Measurements from ENCODE around the gene PRSS8. TPM values are rescaled to one million over a fixed set of nuclear protein-coding genes. Genes with fewer than 3 reads are reported as not detected.

The PRSS8 gene
- total RNA-seq, 1 experiment from 2014 or later = 0.15 TPM

GRCh38 chr16:31127182-31127581 is 8.3 kb downstream of the PRSS8 start:
- DNase-seq (ENCODE audit: low read depth, low spot score) (no peak), ATAC-seq (no peak)
- no peak for TF ChIP-seq TCF7L2 (IDR thresholded peaks at IDR 0.05; ENCODE audit: low read depth, low read length)
- no peak for TF ChIP-seq CTCF (IDR thresholded peaks at IDR 0.05)
- no peak for TF ChIP-seq SIN3A (IDR thresholded peaks at IDR 0.05; ENCODE audit: borderline replicate concordance, insufficient read depth, low read depth, low read length)
- no peak for TF ChIP-seq POLR2AphosphoS5 (IDR thresholded peaks at IDR 0.05; ENCODE audit: low read depth, low read length)
- no TSS peak for BruUV-seq (replicated peaks)
- intact Hi-C loops (cut with micrococcal nuclease; ENCODE audit: unreplicated experiment) (no loop called here), in situ Hi-C loops (cut with HindIII; ENCODE audit: low pct_unique_long_range_greater_than_20kb, low sequenced_read_pairs) (no loop called here)
- ChIA-PET CTCF (no interaction called here), POLR2A (interaction anchor here (1.7 kb wide), 1 partner anchor 9 kb away, joined by 4 read pairs; the partner anchor contains the start of gene KAT8)
- no peak overlapping the region for H3K27ac ChIP-seq (ENCODE audit: low read length)
- no peaks in the 10 kb centered on the region for H3K9me3 ChIP-seq (ENCODE audit: control insufficient read depth, insufficient read depth, low read depth, low read length)
- H3K4me3 ChIP-seq (ENCODE audit: low read depth in 2 of 2, low read length in 2 of 2) = no peak overlapping the region
- H3K27me3 ChIP-seq (ENCODE audit: control insufficient read depth, insufficient read depth, low read length) = no peaks in the 10 kb centered on the region
- H3K36me3 ChIP-seq (ENCODE audit: control insufficient read depth, insufficient read depth, low read length) = no peaks in the 10 kb centered on the region
- H3K4me1 ChIP-seq (ENCODE audit: control insufficient read depth, insufficient read depth, low read length) = no peaks in the 10 kb centered on the region

GRCh38 chr16:31125844-31126243 is 9.7 kb downstream of the PRSS8 start:
- in situ Hi-C loops (cut with HindIII; ENCODE audit: low pct_unique_long_range_greater_than_20kb, low sequenced_read_pairs) = no loop called here
- intact Hi-C loops (cut with micrococcal nuclease; ENCODE audit: unreplicated experiment) = no loop called here
- BruUV-seq (replicated peaks) = no TSS peak
- ATAC-seq = no peak
- no peak for TF ChIP-seq CTCF (IDR thresholded peaks at IDR 0.05)
- TF ChIP-seq SIN3A (IDR thresholded peaks at IDR 0.05; ENCODE audit: borderline replicate concordance, insufficient read depth, low read depth, low read length) = no peak
- TF ChIP-seq POLR2AphosphoS5 (IDR thresholded peaks at IDR 0.05; ENCODE audit: low read depth, low read length) = no peak; the same call in 1 of the 2 replicates
- TF ChIP-seq TCF7L2 (IDR thresholded peaks at IDR 0.05; ENCODE audit: low read depth, low read length) = no peak
- no peak for TF ChIP-seq REST (IDR thresholded peaks at IDR 0.05; ENCODE audit: insufficient read depth in 1 of 2, low read depth in 2 of 2, low read length in 1 of 2)
- peaks cover 3% of the 10 kb centered on the region; the same call in 1 of the 2 replicates for H3K36me3 ChIP-seq (ENCODE audit: control insufficient read depth, insufficient read depth, low read length)
- ChIA-PET POLR2A (interaction anchor here (1.7 kb wide), 1 partner anchor 8 kb away, joined by 4 read pairs; the partner anchor contains the start of gene KAT8), CTCF (no interaction called here)
- H3K9me3 ChIP-seq (ENCODE audit: control insufficient read depth, insufficient read depth, low read depth, low read length) = no peaks in the 10 kb centered on the region
- no peak for DNase-seq (ENCODE audit: low read depth, low spot score)
- no peaks in the 10 kb centered on the region for H3K4me1 ChIP-seq (ENCODE audit: control insufficient read depth, insufficient read depth, low read length)
- no peak overlapping the region for H3K4me3 ChIP-seq (ENCODE audit: low read depth in 2 of 2, low read length in 2 of 2)
- H3K27me3 ChIP-seq (ENCODE audit: control insufficient read depth, insufficient read depth, low read length) = no peaks in the 10 kb centered on the region
- no peak overlapping the region for H3K27ac ChIP-seq (ENCODE audit: low read length)

All from Panc1 (cell line).